ENCODE data around the gene GAS1.

GAS1 gene

GRCh38 chr9:86985132-86985647, 37.9 kb upstream of the GAS1 start:
- no peak overlapping the region for H3K4me3 ChIP-seq (ENCODE audit: low read depth, low read length)
- TF ChIP-seq, protein P1, sequence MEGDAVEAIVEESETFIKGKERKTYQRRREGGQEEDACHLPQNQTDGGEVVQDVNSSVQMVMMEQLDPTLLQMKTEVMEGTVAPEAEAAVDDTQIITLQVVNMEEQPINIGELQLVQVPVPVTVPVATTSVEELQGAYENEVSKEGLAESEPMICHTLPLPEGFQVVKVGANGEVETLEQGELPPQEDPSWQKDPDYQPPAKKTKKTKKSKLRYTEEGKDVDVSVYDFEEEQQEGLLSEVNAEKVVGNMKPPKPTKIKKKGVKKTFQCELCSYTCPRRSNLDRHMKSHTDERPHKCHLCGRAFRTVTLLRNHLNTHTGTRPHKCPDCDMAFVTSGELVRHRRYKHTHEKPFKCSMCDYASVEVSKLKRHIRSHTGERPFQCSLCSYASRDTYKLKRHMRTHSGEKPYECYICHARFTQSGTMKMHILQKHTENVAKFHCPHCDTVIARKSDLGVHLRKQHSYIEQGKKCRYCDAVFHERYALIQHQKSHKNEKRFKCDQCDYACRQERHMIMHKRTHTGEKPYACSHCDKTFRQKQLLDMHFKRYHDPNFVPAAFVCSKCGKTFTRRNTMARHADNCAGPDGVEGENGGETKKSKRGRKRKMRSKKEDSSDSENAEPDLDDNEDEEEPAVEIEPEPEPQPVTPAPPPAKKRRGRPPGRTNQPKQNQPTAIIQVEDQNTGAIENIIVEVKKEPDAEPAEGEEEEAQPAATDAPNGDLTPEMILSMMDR (IDR thresholded peaks at IDR 0.05; ENCODE audit: low read depth, low read length) = no peak

DNA sequence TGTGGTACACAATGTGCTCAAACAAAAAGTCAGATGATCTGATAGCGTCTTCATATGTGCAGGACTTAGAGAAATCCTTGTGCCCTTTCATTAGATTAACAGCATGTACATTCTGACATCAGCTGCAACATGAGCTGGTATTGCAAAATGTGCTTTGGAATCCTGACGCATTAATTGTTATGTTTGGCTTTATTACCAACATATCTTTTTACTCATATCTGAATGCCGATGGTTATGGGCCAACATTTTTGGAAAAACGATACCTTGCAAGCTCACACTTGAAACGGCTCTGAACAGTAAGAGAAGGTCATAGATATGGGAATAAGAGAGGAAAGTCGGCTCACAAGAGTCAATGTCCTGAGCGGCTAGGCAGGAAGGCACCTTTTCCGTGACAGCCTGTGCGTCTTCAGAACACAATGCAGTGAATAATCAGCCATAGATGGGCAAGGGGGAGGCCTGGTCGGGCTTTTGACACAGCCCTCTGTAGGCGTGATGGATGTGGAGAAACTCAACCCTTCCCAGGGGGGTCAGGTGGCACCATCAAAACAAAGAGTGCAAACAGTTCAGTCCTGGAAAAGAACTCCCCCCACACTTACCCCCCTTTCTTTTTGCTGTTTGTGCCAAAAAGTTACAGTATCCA, 36.4 kb upstream of the GAS1 start:
- TF ChIP-seq, protein P1 (IDR thresholded peaks at IDR 0.05; ENCODE audit: low read depth, low read length) = no peak
- H3K4me3 ChIP-seq (ENCODE audit: low read depth, low read length) = no peak overlapping the region

- H3K4me3 ChIP-seq (ENCODE audit: low read depth, low read length) = no peak overlapping the region
- TF ChIP-seq, protein P1 (IDR thresholded peaks at IDR 0.05; ENCODE audit: low read depth, low read length) = no peak
Observed at GRCh38 chr9:86983249-86983619, 35.9 kb upstream of the GAS1 start.

DNA sequence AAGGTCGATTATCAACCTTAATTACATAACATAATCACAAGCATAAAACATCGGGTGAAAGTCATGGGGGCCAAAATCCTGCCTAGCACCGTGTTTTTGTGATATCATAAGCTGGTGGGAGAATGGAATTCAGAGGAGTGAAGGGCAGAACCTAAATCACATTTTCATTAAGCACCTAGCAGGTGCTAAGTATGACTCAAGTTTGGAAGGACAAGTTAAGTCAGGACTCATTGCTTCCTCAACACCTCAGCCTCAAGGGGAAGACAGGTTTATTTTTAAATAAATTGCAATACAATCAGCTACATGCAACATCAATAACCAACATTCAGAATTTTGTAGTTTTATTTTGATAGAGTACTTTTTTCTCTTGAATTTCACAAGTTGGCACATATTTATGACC, 33.5 kb upstream of the GAS1 start:
- TF ChIP-seq, protein P1 (IDR thresholded peaks at IDR 0.05; ENCODE audit: low read depth, low read length) = no peak
- no peak overlapping the region for H3K4me3 ChIP-seq (ENCODE audit: low read depth, low read length)

DNA sequence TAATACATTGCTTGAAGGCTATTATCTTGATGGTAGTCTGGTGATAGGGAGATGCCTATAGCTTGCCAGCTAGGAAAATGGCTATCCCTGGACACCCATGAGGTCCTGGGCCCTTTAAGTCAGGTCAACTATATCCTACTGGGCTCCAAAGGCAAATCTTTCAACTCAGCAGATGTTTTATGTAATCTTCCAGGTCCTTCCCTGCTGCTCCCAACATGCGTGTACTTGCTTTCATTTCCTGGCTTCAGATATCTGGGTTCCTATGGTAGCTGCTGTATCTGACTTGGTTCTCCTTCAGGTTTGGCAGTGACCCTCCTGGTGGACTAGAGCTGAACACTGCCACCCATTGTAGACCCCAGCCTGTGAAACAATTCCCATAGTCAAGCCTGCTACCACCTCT, 32.4 kb upstream of the GAS1 start:
- TF ChIP-seq, protein P1 (IDR thresholded peaks at IDR 0.05; ENCODE audit: low read depth, low read length) = no peak
- no peak overlapping the region for H3K4me3 ChIP-seq (ENCODE audit: low read depth, low read length)

- H3K4me3 ChIP-seq (ENCODE audit: low read depth, low read length) = no peak overlapping the region
- TF ChIP-seq, protein P1 (IDR thresholded peaks at IDR 0.05; ENCODE audit: low read depth, low read length) = no peak
Observed at GRCh38 chr9:86978922-86979474, 31.7 kb upstream of the GAS1 start.

GRCh38 chr9:86978413-86978812, 31.1 kb upstream of the GAS1 start:
- no peak overlapping the region for H3K4me3 ChIP-seq (ENCODE audit: low read depth, low read length)

More at GRCh38 chr9:86978413-86978812, 31.1 kb upstream of the GAS1 start:
- TF ChIP-seq, protein P1 (IDR thresholded peaks at IDR 0.05; ENCODE audit: low read depth, low read length) = no peak

Measured in WI38 (cell line).